ENCODE data around the gene HGD.

GRCh38 chr3:120597445-120598049, 84.5 kb downstream of the HGD start:
- no peak for TF ChIP-seq CTCF (IDR thresholded peaks at IDR 0.05)
- no peak for TF ChIP-seq POLR2A (IDR thresholded peaks at IDR 0.05)
